Kidney (tissue), 14 donors: ENCODE measurements around the gene SH3RF3. TPM values are rescaled to one million over a fixed set of nuclear protein-coding genes. Genes with fewer than 3 reads are reported as not detected.

Experiments used
- DNase-seq, 5 donors: peaks; one replicate each; pipeline ENCODE4 v3.0.0-alpha.2; 2013 to 2020
- FAIRE-seq: peaks from 2 replicates; lab custom pipeline; 2012; peaks lifted over from hg19 to GRCh38; lab: Jason Lieb, UNC
- H3K27ac ChIP-seq, 2 donors: one replicate each; pipeline ENCODE4 v1.7.0; 2013; ENCODE audit warnings: low read depth in 2 of 2, low read length in 2 of 2, inconsistent platforms in 1 of 2
- H3K27me3 ChIP-seq: one replicate; pipeline ENCODE4 v1.7.1; 2013; ENCODE audit warnings: low read length, inconsistent platforms; ENCODE audit not compliant: control insufficient read depth, insufficient read depth
- H3K36me3 ChIP-seq, 3 donors: one replicate each; pipeline versions ENCODE4 v1.7.0 to v1.7.1; 2013; ENCODE audit warnings: low read length in 3 of 3, control low read depth in 1 of 3, inconsistent platforms in 1 of 3; ENCODE audit not compliant: insufficient read depth in 3 of 3, control insufficient read depth in 2 of 3
- H3K4me1 ChIP-seq, 3 donors: one replicate each; pipeline versions ENCODE4 v1.7.0 to v1.7.1; 2013; ENCODE audit warnings: low read length in 3 of 3, inconsistent platforms in 1 of 3, low read depth in 1 of 3; ENCODE audit not compliant: control insufficient read depth in 2 of 3, insufficient read depth in 2 of 3
- H3K4me3 ChIP-seq, 3 donors: one replicate each; pipeline versions ENCODE4 v1.7.0 to v1.8.1; 2013; ENCODE audit warnings: low read length in 3 of 3, control low read depth in 1 of 3, inconsistent platforms in 1 of 3
- H3K9ac ChIP-seq, 3 donors: one replicate each; pipeline versions ENCODE4 v1.7.0 to v1.7.1; 2013; ENCODE audit warnings: low read length in 3 of 3, control low read depth in 1 of 3, inconsistent platforms in 1 of 3
- H3K9me3 ChIP-seq, 3 donors: one replicate each; pipeline versions ENCODE4 v1.7.0 to v1.7.1; 2013; ENCODE audit warnings: low read length in 3 of 3, control low read depth in 1 of 3, inconsistent platforms in 1 of 3; ENCODE audit not compliant: control insufficient read depth in 2 of 3, insufficient read depth in 1 of 3
- intact Hi-C: fragments of 100-400 bp; cut with DNase I; formaldehyde crosslinking; loops from one replicate; pipeline ENCODE4 v1.11.1; 2022
- polyA plus RNA-seq: library from polyadenylated mRNA; stranded (reverse); fragments of 350-450 nt; fragmentation: Illumina TruSeq; extraction: RNeasy Lipid Tissue Mini Kit (QIAGEN cat#74804); gene quantifications from one replicate; pipeline ENCODE4 v1.2.3, GENCODE V29; 2014; ENCODE audit warnings: low read depth, low replicate concordance; ENCODE audit not compliant: insufficient read depth
- total RNA-seq: library from RNA; stranded (reverse); fragmentation: NEBNext Ultra II Directional; extraction: Animal tissue kit (Norgen Biotek cat#: 25700); gene quantifications from one replicate; pipeline ENCODE4 v1.2.1, GENCODE V29; 2021
- TF ChIP-seq, protein P1 (sequence below): IDR thresholded peaks from 3 replicates; pipeline ENCODE4 v1.5.1; 2012; ENCODE audit warnings: mild to moderate bottlenecking, moderate library complexity, borderline replicate concordance; ENCODE audit not compliant: insufficient read depth; ENCODE audit errors: extremely low read depth
- donor health status: control.
- donor health status: control.
- donor health status: control.
- donor health status: control.
- donor health status: control.
- donor health status: DM: yes; HTN: yes; CAD: no.
- donor health status: Normal renal cell carcinoma (clear cell type).

SH3RF3 gene
- total and polyA plus RNA-seq, 2 donors from 2014 or later, result 1.7 to 10.7 TPM

DNA sequence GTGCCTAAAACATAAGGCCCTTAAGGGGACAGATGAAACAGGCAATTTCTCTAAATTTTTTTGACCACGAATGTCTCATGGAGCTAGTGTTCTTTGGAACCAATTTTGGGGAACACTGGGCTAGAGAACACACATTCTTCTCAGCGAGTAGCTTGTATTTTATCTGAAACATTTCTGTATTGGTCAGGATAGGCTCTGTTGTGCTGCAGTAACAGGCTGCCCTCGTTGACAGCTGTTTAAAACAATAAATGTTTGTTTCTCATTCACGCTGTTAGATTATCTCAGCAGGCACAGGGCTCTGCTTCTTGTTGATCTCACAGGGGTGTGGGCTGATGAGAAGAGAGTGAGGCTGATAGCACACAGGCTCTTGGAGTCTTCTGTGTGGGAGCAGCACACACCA is 105.3 kb downstream of the SH3RF3 start:
- intact Hi-C loops, result no loop called here

DNA sequence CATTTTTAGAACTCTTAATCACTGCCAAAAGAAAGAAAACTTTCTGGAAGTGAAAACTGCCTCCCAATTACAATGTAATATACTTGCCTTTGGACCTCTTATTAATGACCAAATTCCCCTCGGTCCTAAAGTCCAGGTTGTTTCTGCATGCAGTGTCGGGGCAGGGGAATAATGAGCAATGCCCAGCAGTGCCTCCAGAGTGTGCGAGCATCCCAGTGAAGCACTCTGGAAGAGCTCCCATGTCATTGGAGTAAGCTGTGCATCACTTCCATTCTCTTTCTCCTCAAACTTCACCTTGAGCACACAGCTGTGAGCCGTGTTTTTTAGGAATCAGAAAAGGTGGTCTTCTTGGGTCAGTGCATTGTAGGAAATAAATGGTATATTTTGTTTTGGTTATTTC is 107.1 kb downstream of the SH3RF3 start:
- Histone ChIP-seq H3K27ac (no peak overlapping the region), H3K4me3 (no peak overlapping the region), H3K36me3 (no peaks in the 10 kb centered on the region), H3K9ac (no peak overlapping the region), H3K9me3 (no peaks in the 10 kb centered on the region), H3K27me3 (no peaks in the 10 kb centered on the region), H3K4me1 (peaks cover 0 to 6% (median 0%) of the 10 kb centered on the region in 3 donors)
- FAIRE-seq (no peak), DNase-seq (no peak)
- intact Hi-C loops, result no loop called here
- TF ChIP-seq, protein P1, sequence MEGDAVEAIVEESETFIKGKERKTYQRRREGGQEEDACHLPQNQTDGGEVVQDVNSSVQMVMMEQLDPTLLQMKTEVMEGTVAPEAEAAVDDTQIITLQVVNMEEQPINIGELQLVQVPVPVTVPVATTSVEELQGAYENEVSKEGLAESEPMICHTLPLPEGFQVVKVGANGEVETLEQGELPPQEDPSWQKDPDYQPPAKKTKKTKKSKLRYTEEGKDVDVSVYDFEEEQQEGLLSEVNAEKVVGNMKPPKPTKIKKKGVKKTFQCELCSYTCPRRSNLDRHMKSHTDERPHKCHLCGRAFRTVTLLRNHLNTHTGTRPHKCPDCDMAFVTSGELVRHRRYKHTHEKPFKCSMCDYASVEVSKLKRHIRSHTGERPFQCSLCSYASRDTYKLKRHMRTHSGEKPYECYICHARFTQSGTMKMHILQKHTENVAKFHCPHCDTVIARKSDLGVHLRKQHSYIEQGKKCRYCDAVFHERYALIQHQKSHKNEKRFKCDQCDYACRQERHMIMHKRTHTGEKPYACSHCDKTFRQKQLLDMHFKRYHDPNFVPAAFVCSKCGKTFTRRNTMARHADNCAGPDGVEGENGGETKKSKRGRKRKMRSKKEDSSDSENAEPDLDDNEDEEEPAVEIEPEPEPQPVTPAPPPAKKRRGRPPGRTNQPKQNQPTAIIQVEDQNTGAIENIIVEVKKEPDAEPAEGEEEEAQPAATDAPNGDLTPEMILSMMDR, result no peak

More for the DNA sequence above, 105.3 kb downstream of the SH3RF3 start:
- H3K27ac ChIP-seq, result no peak overlapping the region
- no peaks in the 10 kb centered on the region for H3K27me3 ChIP-seq
- DNase-seq, result no peak
- no peak overlapping the region for H3K4me3 ChIP-seq
- no peak overlapping the region for H3K9ac ChIP-seq
- no peaks in the 10 kb centered on the region for H3K9me3 ChIP-seq
- no peak for FAIRE-seq
- TF ChIP-seq, protein P1, result no peak
- no peaks in the 10 kb centered on the region for H3K36me3 ChIP-seq
- peaks cover 0 to 6% (median 0%) of the 10 kb centered on the region in 3 donors for H3K4me1 ChIP-seq

DNA sequence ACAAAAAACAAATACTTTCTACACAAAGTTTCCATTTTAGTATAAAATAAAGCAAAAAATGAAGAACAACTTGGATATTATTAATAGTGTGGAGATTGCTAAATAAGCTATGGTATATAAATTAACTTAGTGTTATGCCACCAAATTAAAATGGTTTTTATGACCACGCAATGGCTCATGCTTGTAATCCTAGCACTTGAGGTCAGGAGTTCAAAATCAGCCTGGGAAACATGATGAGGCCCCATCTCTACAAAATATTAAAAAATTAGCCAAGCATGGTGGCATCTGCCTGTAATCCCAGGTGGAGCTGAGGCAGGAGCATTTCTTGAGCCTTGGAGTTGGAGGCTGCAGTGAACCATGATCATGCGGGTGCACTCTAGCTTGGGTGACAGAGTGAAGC is 108.8 kb downstream of the SH3RF3 start:
- DNase-seq, result no peak
- Histone ChIP-seq H3K36me3 (no peaks in the 10 kb centered on the region), H3K27ac (no peak overlapping the region), H3K9me3 (no peaks in the 10 kb centered on the region), H3K4me1 (peaks cover 0 to 15% (median 0%) of the 10 kb centered on the region in 3 donors), H3K27me3 (no peaks in the 10 kb centered on the region), H3K9ac (no peak overlapping the region), H3K4me3 (no peak overlapping the region)
- intact Hi-C loops, result no loop called here
- no peak for FAIRE-seq
- TF ChIP-seq, protein P1, result no peak

DNA sequence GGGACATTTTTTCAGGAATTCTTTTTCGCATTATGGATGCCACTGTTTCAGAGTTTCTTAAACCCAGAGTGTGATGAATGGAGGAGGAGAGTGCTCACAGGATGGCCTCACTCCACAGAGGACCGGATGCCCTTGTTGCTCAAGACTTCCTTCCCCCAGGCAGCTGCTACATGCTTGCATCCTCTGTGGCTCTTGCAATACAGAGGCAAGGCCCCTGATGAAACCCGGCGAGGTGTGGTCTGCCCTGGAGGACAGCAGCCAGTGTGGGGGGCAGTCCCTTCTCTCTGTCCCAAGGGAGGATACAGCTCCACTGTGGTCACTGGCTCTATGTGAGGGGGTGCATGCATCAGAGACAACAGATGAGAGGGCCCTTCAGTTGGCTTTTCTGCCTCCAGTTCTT is 109.6 kb downstream of the SH3RF3 start:
- H3K4me3 ChIP-seq, result no peak overlapping the region
- no peaks in the 10 kb centered on the region for H3K9me3 ChIP-seq
- H3K4me1 ChIP-seq, result peaks cover 0 to 20% (median 0%) of the 10 kb centered on the region in 3 donors
- DNase-seq (peak in 2 of 5 donors; percentile 62 to 89), FAIRE-seq (no peak)
- H3K27ac ChIP-seq, result peak overlapping the region in 1 of 2 donors; percentile 35
- no peaks in the 10 kb centered on the region for H3K27me3 ChIP-seq
- H3K9ac ChIP-seq, result no peak overlapping the region
- intact Hi-C loops, result no loop called here
- TF ChIP-seq, protein P1, result no peak
- no peaks in the 10 kb centered on the region for H3K36me3 ChIP-seq
